HG03457 (cell line): ENCODE data around the gene PACSIN1.

Experiments
- ATAC-seq: cut with Tn5 transposase; IDR thresholded peaks from one replicate; pipeline ENCODE4 v1.9.1; 2021; ENCODE audit warnings: moderate number of reproducible peaks; ENCODE audit not compliant: unreplicated experiment

The PACSIN1 gene

DNA sequence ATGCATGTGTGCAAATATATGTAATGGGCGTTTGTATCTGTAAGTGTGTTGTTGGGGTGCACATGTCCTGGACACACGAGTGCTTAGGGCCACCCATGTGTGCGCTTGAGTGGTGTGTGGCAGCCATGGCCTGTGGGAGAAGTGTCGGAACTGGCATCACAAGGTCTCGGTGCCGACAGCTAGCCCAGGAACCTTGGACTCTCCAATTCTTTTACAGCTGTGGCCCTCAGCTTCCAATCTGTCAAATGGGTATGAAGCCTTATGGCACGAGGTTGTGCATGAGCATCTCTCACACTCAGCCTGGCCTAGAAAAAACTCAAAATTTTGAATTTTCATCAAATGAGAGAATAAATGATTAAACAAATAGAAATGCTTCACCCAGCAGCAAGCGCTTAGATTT is 48.2 kb downstream of the PACSIN1 start:
- no peak for ATAC-seq

DNA sequence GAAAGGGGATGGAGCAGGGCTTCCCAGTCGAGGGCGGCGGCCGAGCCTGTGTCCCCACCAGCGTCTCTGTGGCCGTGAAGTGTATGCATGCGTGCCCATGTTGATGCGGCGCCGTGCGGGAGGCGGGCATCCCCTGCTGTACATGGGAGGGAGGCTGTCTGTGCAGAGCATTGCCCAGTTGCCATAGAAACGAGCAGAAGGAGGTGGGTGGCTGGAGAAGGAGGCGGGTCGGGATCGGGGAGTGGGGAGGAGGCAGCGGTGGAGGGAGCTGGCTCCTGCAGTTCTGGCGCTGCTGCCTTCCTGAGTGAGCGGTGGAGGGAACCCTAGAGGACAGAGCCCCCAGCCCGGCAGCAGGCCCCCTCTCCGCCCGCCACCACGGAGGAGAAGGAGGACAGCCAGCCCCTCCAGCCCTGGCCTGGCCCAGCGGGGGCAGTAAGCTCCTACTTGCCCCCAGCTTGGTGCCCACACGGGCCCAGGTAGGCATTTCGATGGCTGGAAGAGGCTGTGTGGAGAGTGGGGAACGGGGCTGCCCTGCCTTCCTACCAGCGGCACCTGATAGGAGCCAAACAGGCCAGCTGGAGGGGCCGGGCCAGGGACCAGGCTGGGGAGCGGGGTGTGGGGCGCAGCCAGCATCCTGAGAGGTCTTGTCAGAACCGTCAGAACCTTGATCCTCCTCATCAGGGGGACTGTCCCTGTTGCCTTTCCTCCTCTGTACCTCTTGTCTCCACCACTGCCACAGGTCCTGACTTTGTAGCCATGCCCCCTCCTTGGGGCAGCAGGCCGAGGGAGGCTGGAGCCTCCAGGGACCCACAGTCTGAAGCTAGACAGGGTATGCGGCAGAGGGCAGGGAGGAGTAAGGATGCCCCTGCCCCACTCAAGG is 49.0 kb downstream of the PACSIN1 start:
- no peak for ATAC-seq

DNA sequence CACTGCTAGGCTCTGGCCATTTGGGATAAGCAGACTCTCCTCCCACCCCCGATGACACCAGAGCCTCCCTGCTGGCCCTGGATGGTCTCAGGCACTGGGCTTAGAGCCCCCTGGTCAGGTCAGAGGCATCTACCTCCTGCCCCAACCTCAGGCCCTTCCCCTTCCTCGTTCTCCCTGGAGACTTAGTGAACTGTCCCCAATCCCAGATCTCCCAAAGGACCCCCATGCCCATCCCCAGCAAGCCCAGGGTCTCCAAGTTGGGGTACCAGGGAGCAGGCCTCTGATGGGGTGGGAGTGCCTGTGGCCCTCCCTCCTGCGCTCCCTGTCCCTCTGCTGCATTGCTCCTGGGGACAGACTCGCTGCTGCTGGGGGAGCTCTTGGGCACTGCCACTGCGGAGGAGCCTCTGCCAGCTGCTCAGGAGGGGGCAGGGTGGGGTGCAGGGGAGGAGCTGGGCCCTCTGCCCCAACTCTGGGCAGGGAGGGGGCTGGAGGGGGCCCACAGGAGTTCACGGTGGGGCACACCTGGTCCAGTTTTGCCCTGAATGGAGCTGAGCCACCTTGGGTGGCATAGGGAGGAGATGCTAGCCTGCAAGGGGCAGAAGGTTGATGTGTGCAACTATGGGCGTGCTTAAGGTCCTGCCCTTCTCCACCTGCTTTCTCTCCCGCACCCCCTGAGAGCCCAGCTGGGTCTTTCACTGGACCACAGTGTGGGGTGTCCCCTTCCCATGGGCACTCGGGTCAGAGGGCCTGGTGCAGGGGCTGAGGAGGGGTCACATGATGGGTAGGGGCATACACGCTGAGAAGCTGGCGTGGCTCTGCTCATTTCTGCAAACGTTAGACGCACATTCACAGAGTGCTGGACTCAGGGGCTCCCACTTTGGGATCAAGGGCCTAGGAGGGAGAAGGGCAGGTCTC is 49.9 kb downstream of the PACSIN1 start:
- ATAC-seq = no peak

DNA sequence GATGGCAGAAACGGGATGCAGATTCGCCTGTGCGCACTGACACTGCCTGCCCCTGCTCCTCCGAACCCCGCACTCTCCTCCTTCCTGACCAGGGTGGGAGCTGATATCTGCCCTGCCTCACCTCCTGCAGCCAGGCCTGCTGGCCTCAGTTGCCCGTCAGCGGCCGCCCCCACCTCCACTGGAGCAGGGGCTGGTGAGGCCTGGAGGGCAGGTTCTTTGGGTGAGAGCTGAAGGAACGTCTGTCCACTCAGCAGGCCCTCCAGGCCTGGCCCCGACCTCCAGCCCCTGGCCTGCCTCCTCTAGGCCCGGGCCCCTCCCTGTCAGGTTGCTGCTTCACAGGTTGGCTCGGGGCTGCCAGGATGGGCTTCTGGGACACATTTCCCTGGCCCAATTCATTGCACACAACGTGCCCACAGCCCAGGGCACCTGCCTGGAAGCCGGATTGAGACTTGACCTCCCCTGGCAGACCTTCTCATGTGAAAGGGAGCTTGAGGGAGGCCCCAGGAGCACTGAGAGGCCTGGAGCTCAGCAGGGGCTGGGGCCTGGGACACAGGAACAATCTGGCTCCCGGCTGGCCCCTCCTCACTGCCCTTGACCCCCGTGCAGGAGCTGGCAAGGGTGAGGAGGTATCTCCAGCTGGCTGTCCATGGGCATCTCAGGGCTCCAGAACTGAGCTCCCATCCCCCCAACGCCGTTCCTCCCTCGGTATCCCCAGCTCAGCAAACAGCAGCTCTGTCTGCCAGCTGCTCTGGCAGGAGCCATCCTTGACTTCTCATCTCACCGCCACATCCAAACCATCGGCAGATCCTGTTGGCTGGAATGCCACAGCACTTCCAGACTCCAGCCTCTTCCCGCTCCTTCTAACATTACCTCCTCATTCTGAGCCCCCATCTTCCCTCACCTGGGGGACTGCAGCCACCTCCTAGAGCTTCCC is 50.8 kb downstream of the PACSIN1 start:
- ATAC-seq = no peak

DNA sequence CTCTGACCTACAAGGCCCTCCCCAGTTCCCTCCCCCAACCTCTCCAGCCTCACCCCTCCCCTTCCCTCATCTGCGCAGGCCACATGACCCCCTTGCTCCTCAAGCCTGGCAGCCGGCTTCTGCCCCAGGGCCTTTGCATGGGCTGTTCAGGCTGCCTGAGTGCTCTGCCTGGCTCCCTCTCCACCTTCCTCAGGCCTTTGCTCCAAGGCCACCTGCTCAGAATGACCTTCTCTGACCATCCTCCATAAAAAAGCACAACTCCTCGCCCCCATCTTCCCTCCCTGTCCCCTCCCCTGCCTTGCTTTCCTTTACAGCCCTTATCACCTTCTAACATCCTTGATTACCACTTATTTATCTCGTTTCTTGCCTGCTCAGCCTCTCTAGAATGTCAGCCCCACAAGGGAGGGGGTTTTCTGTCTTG is 51.6 kb downstream of the PACSIN1 start:
- no peak for ATAC-seq

DNA sequence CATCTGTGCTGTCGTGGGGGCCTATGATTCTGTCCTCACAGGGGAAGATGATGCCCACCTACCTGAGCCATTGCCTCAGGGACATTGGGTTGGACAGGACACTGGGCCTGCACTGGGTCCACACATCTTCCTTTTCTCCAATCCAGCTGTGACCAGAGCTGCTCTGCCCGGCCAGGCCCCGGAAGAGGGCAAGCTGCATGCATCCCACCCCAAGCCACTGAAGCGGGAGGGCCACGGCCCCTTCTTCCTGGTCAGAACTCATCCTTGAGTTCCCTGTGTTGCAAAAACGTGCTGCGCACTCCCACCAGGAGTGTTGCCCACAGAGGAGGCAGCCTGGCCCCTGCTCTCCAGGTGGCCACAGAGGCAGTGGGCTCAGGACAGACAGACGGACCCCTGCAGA is 52.1 kb downstream of the PACSIN1 start:
- no peak for ATAC-seq

DNA sequence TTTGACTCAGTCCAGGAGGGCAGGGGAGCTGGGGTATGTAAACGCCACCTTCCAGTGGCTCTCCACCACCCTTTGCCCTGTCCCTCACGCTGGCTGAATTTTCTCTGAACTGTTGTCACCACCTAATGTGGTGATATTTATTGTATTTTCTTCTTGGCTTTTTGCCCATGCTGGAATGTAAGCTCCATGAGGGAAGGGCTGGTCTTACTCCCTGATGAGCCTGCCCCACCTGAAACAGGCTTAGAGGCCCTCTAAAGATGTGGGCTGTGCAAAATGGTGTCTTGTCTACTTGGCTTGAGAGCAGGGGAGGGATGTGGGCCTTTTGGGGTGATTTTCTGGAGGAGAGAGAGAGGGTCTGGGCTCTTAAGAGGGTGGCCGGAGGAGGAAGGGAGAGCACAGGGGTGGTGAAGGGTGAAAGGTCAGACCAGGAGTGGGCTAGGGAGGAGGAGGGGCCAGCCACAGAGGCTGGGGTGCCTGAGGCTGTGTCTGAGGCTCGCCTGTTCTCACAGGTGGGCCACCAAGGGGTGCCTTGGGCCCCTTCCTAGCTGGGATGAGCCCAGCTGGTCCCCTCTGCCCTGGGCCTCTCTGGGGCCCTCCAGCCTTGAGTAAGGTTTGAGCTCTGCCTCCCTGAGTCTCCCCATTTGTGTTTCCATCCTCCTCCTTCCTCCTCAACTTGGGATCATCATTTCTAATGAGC is 52.9 kb downstream of the PACSIN1 start:
- ATAC-seq = no peak

DNA sequence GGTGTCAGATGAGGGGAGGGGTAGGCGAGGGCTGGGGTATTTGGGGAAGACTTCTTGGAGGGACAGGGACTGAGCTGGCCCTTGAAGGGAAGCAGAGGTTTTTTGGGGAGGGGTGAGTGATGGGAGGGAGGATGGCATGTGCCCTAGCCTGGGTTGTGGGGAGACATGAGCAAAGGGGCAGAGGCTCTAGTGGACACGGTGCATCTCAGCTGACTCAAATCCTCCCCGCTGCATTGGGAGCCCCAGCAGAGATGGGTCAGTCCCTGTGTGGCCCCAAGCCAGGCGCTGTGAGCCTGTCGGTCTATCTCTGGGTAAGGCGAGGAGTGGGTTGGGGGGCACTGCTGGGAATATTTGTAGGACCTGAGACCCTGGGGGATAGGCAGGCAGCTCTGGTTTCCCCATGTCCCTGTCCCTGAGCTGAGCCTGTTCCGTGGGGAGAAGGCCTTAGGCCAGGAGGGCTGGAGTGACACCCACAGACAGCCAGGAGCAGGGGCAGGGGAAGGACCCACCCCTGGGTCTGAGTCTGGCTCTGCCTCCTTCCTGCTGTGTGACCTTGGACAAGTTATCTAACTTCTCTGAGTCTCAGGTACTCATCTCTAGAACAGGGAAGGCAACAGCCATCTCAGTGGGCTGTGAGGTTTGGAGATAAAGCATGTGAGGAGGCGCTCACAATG is 54.2 kb downstream of the PACSIN1 start:
- no peak for ATAC-seq

DNA sequence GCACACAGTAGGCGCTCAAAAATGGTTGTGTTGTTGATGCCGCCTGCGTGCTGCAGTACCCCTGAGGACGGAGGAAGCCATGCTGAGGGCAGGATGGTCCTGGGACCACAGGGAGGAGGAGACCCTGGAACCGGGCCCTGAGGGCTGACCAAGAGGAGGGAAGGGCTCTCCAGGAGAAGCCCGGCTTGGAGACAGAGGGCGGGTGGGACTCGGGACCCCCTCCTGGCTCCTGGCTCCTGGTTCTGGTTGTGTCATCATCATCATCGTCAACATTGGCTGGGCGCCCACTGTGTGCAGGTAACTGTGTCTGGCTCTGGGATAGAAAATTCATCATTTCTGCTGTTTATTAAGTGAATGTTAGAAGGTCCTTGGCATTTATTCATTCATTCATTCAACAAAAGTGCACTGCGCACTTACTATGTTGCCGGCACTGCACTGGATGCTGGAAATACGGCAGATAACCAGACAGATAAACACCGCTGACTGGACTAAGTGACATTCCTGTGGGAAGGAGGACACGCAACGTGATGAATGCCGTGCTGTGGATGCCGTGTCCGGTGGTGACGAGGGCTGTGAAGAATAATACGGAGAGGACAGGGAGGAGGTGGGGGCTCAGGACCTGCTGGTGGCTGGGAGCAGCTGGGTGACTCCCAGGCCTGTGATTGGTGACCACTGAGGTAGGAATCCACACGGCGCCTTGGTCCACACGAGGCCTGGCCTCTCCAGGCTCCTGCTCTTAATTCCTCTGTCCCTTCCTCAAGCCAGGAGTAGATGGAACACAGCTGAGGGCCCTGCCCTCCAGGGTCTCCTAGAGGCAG is 55.0 kb downstream of the PACSIN1 start:
- ATAC-seq = no peak

DNA sequence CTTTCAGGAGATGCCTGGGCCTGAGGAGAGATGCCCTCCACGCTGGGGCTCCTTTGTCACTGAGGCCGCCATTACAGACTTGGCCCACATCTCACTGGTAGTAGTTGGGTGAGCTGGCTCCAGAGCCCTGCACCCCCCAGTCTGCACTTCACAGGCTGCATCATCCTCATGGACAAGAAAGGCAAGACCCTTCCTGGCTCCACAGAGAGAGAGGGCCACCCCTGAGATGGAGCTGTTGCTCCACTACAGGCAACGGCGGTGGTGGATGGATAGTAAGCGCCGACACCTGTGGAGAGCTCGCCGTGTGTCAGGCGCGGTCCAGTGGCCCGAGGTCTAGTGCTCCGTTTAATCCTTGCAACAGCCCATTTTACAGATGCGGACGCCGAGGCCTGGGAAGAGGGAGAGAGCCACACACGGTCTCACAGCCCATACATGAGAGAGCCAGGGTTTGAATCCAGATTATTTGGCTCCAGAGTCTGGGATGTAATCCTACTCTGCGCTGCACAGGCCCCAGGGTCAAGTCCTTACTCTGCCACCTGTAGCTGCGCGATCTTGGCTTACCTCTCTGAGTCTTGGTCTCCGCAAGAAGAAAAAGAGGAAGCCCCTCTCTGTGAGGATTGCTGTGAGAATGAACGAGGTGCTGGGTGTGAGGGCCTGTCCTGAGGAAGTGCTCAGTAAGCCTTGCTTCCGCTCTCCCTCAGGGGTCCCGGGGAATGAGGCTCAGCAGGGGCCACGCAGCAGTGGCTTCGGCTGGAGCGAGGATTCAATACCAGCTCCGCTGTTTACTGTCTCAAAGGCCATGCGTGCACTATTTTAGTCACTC is 55.8 kb downstream of the PACSIN1 start:
- ATAC-seq = no peak

DNA sequence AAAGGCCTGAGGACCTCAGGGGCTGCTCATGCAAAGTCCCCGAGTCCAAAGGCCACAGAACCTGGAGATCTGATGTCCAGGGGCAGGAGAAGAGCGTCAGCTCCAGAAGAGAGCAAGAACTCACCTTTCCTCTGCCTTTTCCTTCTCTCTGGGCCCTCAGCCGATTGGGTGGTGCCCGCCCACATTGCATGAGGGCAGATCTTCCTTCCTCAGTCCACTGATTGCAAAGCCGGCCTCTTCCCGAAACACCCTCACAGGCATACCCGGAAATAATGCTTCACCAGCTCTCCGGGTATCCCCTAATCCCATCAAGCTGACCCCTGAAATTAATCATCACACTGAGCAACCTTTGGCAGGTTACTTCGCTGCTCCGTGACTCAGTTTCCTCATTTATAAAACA is 56.9 kb downstream of the PACSIN1 start:
- no peak for ATAC-seq

DNA sequence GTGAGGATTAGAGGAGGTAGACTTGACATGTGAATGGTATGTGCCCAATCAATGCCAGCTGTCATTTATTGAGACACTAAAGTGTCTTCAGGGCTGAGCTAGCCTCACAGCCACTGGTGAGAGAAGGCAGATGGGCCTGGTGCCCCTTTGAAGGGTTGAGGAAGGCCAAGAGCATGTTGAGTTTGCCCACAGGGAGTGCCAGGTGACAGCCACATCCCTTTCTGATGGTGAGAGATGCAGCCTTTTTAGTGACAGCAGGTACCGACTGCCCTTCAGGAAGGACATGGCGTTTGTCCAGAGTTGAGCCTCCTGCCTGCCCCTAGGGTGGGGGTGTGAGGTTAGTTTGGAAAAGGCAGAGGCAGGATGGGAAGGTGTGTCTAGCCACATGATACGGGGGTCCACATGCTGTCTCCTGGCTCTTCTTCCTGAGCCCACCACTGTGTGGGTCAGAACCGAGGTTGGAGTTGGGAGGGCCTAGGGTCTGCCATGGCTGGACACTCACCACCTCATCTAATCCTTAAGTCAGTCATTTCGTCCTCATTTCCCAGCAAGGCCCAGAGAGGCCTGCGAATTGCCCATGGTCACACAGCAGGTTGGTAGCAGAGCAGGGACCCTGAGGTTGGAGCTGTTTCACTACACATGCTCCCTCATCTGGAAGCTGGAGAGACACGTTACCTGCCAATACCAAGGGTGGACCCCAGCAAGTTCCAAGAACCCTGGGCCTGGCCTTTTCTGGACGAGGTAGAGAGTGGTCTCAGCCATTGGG is 57.7 kb downstream of the PACSIN1 start:
- no peak for ATAC-seq

DNA sequence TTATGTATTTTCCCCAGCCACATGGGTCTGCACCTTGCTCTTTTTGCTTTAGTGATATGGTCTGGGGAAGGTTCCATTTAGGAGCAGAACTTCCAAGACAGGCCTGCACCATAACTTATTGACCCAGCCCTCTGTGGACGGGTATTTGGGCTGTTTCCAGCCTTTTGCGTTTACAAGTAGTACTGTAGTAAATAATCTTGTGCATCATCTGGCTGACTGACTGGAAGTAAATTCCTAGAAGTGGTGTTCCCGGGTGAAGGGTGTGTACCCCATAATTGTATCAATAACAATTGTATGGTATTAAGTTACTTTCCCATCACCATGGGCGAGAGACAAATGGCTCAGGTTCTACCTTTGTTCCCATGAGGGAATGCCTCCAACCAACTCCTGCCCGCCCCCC is 58.6 kb downstream of the PACSIN1 start:
- no peak for ATAC-seq

DNA sequence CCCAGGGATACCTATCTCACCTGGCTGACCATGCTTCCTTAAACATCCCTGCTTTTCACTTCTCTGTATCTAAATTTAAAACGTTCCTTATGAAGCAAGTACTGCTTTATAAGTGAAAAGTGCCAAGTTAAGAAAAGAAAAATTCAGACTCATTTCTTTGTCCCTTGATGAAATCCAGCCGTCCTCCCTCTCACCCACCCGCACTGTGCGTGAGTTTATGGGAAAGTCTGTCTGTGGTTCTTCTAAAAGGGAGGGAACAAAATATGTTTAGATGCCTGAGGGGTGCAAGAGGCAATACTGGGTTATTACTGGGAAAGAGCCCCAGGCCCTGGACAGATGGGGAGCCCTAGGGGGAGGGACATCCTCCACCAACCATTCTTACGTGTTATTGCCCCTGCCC is 59.1 kb downstream of the PACSIN1 start:
- no peak for ATAC-seq

DNA sequence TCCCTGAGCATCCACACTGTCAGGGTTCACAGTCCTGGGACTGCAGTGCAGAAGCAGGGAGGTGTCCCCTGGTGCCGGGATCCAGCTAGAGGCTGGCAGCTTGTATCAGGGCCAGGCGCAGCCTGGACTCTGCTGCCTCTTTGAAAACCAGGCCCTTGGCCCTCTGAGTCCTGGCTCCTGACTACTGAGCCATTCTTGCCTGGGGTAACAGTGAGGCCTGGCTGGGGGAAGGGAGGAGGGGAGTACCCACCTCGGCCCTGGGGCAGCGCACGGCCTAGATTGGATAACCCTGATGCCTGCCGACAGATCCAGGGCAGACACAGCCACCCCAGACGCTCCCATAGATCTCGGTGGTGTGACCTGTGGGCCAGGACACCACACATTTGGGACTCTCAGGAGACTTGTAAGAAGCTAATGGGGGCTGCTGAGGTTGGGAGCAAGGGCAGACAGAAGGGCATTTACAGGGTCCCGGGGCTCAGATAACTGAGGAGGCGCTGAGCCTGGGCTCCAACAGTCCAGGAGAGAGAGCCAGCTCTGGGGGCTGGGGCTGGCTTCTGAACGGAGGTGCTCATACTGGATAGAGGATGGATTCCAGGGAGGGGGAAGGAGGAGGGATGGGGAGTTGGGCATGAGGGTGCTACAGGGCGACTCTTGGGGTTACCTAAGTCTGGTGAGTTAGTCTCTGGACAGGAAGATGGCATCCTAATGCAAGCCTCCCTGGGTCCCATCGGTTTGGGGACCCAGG is 59.7 kb downstream of the PACSIN1 start:
- no peak for ATAC-seq

DNA sequence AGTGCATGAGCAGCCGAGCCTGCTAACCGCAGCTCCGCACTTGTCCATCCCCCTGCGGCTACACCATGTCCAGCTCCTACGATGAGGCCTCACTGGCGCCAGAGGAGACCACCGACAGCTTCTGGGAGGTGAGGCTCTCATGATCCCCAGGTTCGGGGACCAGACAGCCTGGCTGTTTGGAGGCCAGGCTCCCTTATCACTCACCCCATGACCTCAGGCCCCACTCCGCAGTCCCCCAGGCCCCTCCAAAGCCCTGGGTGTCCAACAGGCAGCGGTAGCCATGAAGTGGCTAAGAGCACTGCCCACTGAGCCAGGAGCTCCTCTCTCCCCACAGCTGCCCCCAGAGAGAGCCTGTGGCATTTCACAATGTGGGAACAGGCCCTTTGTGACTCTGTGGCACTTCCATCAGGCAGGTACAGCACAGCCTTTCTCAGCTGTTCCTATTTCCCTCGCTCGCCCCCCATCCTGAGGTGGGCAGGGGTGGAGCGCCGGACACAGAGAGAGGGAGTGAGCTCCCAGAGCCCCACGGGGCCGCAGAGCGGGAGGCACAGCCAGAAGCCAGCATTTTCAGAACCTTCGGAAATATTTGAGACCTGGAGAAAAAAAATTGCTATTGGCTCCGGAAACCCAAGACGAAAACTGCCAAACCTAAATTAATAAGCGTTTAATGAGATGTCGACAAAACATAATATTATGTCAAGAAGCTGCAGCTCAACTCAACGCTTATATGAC is 60.5 kb downstream of the PACSIN1 start:
- no peak for ATAC-seq
